Transverse colon (tissue), 4 donors: Measurements from ENCODE around the gene JHY. TPM values are rescaled to one million over a fixed set of nuclear protein-coding genes. Genes with fewer than 3 reads are reported as not detected.

Experiments used
- DNase-seq: peaks from one replicate; pipeline ENCODE4 v3.0.0-alpha.2; 2019
- H3K27ac ChIP-seq, 4 donors: fragments of 200-600 bp; sonication (generic); 2 replicates each; pipeline ENCODE4 v1.5.1; 2016 to 2018; ENCODE audit warnings: inconsistent platforms in 4 of 4
- H3K27me3 ChIP-seq: fragments of 200-600 bp; sonication (generic); 2 replicates; pipeline ENCODE4 v1.5.1; 2017; ENCODE audit warnings: inconsistent platforms
- H3K36me3 ChIP-seq, 4 donors: fragments of 200-600 bp; sonication (generic); 2 replicates each; pipeline ENCODE4 v1.5.1; 2017 to 2019; ENCODE audit warnings: inconsistent platforms in 4 of 4
- H3K4me1 ChIP-seq, 4 donors: fragments of 200-600 bp; sonication (generic); 2 replicates each; pipeline ENCODE4 v1.5.1; 2017 to 2020; ENCODE audit warnings: inconsistent platforms in 4 of 4
- H3K4me3 ChIP-seq, 4 donors: fragments of 200-600 bp; sonication (generic); 1 replicate in 1 of 4; 2 replicates in 3 of 4; pipeline versions ENCODE4 v1.5.1 to v1.6.1; 2017 to 2019; ENCODE audit warnings: inconsistent platforms in 4 of 4
- H3K9me3 ChIP-seq, 2 donors: fragments of 200-600 bp; sonication (generic); 2 replicates each; pipeline ENCODE4 v1.5.1; 2017 to 2019; ENCODE audit warnings: inconsistent platforms in 2 of 2
- CTCF ChIP-seq, 5 experiments: fragments of 200-600 bp in 3 of 5; fragments of 450-650 bp in 2 of 5; sonication (generic) in 3 of 5; IDR thresholded peaks; 1 replicate in 2 of 5; 2 replicates in 3 of 5; pipeline ENCODE4 v1.5.1; 2016 to 2017; ENCODE audit warnings: antibody characterized with exemption in 5 of 5, inconsistent platforms in 3 of 5, mild to moderate bottlenecking in 2 of 5, moderate library complexity in 1 of 5
- EP300 ChIP-seq: sonication (generic); formaldehyde crosslinking; IDR thresholded peaks from one replicate; pipeline ENCODE4 v1.6.1; 2017; ENCODE audit warnings: antibody characterized with exemption, low read depth
- POLR2A ChIP-seq: fragments of 450-650 bp; IDR thresholded peaks from one replicate; pipeline ENCODE4 v1.6.1; 2016; ENCODE audit warnings: antibody characterized with exemption, mild to moderate bottlenecking, moderate library complexity
- POLR2AphosphoS5 ChIP-seq, 3 donors: sonication (generic); formaldehyde crosslinking; IDR thresholded peaks; one replicate each; pipeline ENCODE4 v1.6.1; 2016; ENCODE audit warnings: antibody characterized with exemption in 3 of 3
- WGBS, 2 donors: methylation state at CpG; one replicate each; pipeline ENCODE4 v1.1.5; 2018; ENCODE audit warnings: low coverage in 1 of 2; 5-methylcytosine and 5-hydroxymethylcytosine counted together
- in situ Hi-C, 4 donors: fragments of 200-750 bp; cut with MboI; loops; one replicate each; pipeline versions ENCODE4 v1.15.0 to v1.15.1; 2017; ENCODE audit warnings: low sequenced_read_pairs in 3 of 4, low pct_ligation_motif_present in 1 of 4, low pct_unique_long_range_greater_than_20kb in 1 of 4
- intact Hi-C: fragments of 100-400 bp; cut with DNase I; formaldehyde crosslinking; loops from one replicate; pipeline ENCODE4 v1.15.1; 2023; ENCODE audit warnings: low total_unique reads
- total RNA-seq, 4 donors: library from RNA; depleted of rRNA; stranded (reverse); fragments of >200 nt; gene quantifications; one replicate each; pipeline ENCODE4 v1.1.0, GENCODE V29; 2016

JHY gene
- total RNA-seq, 4 donors from 2014 or later: 2.0 to 5.2 (median 4.4) TPM; not detected in 1

GRCh38 chr11:122843281-122844141, 39.0 kb upstream of the JHY start:
- no peak overlapping the region for H3K27ac ChIP-seq
- in situ Hi-C loops (no loop called here), intact Hi-C loops (no loop called here)
- H3K4me1 ChIP-seq: no peaks in the 10 kb centered on the region
- WGBS, 2 donors: 56 to 59% methylated on average over 10 of the region's 10 CpGs
- H3K27me3 ChIP-seq: no peaks in the 10 kb centered on the region
- TF ChIP-seq EP300 (no peak), POLR2A (no peak), POLR2AphosphoS5 (IDR thresholded peaks at IDR 0.05) (no peak), CTCF (IDR thresholded peaks at IDR 0.05) (no peak)
- H3K9me3 ChIP-seq: no peaks in the 10 kb centered on the region
- H3K36me3 ChIP-seq: no peaks in the 10 kb centered on the region
- DNase-seq: no peak
- H3K4me3 ChIP-seq: no peak overlapping the region

GRCh38 chr11:122847466-122847865, 35.1 kb upstream of the JHY start:
- Histone ChIP-seq H3K27ac (no peak overlapping the region), H3K9me3 (no peaks in the 10 kb centered on the region), H3K4me3 (no peak overlapping the region), H3K4me1 (no peaks in the 10 kb centered on the region), H3K36me3 (no peaks in the 10 kb centered on the region), H3K27me3 (no peaks in the 10 kb centered on the region)
- 29 to 67% methylated on average over 1 of the region's 1 CpG for WGBS, 2 donors
- in situ Hi-C loops (no loop called here), intact Hi-C loops (no loop called here)
- TF ChIP-seq POLR2AphosphoS5 (IDR thresholded peaks at IDR 0.05): no peak
- TF ChIP-seq CTCF (IDR thresholded peaks at IDR 0.05): no peak
- no peak for TF ChIP-seq POLR2A
- TF ChIP-seq EP300: no peak
- no peak for DNase-seq

- Histone ChIP-seq H3K9me3 (no peaks in the 10 kb centered on the region), H3K27me3 (no peaks in the 10 kb centered on the region), H3K36me3 (no peaks in the 10 kb centered on the region), H3K27ac (no peak overlapping the region), H3K4me1 (no peaks in the 10 kb centered on the region), H3K4me3 (no peak overlapping the region)
- in situ Hi-C loops (no loop called here), intact Hi-C loops (no loop called here)
- no peak for DNase-seq
- 88 to 100% methylated on average over 1 of the region's 1 CpG for WGBS, 2 donors
- TF ChIP-seq POLR2A (no peak), CTCF (IDR thresholded peaks at IDR 0.05) (no peak), EP300 (no peak), POLR2AphosphoS5 (IDR thresholded peaks at IDR 0.05) (no peak)
These were observed 34.4 kb upstream of the JHY start for GRCh38 chr11:122848186-122848585.

DNA sequence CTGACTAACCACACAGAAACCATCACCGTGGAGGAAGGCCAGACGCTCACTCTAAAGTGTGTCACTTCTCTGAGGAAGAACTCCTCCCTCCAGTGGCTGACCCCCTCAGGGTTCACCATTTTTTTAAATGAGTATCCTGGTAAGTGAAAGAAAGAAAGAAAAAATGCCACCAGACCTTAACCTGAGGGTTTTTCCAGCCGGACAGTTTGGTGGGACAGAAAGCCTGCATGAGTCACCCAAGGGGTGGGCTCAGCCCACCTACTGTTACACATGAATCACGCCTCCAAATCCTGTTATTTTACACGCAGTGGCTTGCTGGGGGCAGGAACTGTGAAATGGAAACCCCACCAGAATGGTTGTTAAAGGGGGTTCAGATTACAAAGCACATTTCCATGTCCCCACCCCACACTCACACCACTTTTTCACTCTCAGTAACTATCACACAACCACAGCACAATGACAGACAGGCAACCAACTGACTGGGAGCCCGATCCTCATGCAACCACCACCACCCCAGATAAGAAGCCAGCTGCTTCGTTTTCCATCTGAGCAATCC, 32.4 kb upstream of the JHY start:
- 60 to 62% methylated on average over 3 to 7 of the region's 7 CpGs for WGBS, 2 donors
- no peak for TF ChIP-seq POLR2A
- TF ChIP-seq CTCF (IDR thresholded peaks at IDR 0.05): no peak
- TF ChIP-seq EP300: no peak
- TF ChIP-seq POLR2AphosphoS5 (IDR thresholded peaks at IDR 0.05): no peak
- intact Hi-C loops (no loop called here), in situ Hi-C loops (loop anchor here in 3 of 4 donors (5.0 to 25.0 kb wide), 4 partner anchors 53 to 213 kb away; no protein-coding TSS in a partner anchor)
- no peak for DNase-seq
- Histone ChIP-seq H3K4me3 (no peak overlapping the region), H3K4me1 (no peaks in the 10 kb centered on the region), H3K9me3 (no peaks in the 10 kb centered on the region), H3K27me3 (no peaks in the 10 kb centered on the region), H3K36me3 (no peaks in the 10 kb centered on the region), H3K27ac (no peak overlapping the region)
